Neural progenitor cell (in vitro differentiated cells): ENCODE results near the gene TUNAR.

Experiments used
- EZH2 ChIP-seq: fragments of 200-600 bp; sonication (generic); IDR thresholded peaks from 2 replicates; pipeline ENCODE4 v1.6.1; 2017; ENCODE audit warnings: antibody characterized with exemption, mild to moderate bottlenecking, moderate library complexity
- EZH2phosphoT487 ChIP-seq: fragments of 200-600 bp; sonication (generic); IDR thresholded peaks from 2 replicates; pipeline ENCODE4 v1.6.1; 2017; ENCODE audit warnings: antibody characterized with exemption
- TF ChIP-seq, protein P1 (sequence below): fragments of 200-600 bp; sonication (generic); IDR thresholded peaks from 2 replicates; pipeline ENCODE4 v1.5.1; 2017; ENCODE audit warnings: antibody characterized with exemption, mild to moderate bottlenecking

DNA sequence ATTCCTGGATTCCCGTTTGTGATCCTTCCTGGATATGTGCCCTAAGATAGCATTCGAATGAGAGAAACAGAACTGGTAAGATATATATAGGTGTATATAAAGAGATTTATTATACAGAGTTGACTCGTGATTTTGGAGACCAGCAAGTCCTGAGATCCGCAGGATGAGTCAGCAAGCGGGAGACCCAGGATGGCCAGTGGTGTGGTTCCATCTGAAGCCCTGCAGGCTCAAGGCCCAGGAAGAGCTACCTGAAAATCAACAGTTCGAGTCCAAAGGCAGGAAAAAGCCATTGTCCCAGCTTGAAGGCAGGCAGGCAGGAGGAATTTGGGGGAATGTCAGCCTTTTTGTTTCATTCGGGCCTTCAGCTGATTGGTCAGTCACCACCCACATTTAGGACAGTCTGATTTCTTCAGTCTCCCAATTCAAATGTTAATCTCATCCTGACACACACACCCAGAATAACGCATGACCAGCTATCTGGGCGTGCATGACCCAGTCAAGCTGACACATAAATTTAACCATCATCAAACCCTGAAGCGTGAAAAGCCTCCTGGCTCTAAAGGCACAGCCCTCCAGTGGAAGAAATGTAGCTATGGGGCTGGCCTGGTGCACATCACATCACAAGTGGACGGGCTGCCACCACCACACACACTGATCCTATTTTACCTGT, 44.3 kb downstream of the TUNAR start:
- TF ChIP-seq, protein P1, sequence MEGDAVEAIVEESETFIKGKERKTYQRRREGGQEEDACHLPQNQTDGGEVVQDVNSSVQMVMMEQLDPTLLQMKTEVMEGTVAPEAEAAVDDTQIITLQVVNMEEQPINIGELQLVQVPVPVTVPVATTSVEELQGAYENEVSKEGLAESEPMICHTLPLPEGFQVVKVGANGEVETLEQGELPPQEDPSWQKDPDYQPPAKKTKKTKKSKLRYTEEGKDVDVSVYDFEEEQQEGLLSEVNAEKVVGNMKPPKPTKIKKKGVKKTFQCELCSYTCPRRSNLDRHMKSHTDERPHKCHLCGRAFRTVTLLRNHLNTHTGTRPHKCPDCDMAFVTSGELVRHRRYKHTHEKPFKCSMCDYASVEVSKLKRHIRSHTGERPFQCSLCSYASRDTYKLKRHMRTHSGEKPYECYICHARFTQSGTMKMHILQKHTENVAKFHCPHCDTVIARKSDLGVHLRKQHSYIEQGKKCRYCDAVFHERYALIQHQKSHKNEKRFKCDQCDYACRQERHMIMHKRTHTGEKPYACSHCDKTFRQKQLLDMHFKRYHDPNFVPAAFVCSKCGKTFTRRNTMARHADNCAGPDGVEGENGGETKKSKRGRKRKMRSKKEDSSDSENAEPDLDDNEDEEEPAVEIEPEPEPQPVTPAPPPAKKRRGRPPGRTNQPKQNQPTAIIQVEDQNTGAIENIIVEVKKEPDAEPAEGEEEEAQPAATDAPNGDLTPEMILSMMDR: no peak
- no peak for TF ChIP-seq EZH2
- TF ChIP-seq EZH2phosphoT487: no peak
